Activated CD8-positive, alpha-beta memory T cell treated with anti-CD3 and anti-CD28 coated beads, Interleukin-2, amount 10 ng/mL, durations not matched to agents 7 days and 5 days (primary cell): ENCODE data around the gene GYPE. TPM values are rescaled to one million over a fixed set of nuclear protein-coding genes. Genes with fewer than 3 reads are reported as not detected.
"Not testable (repeated sequence)": the region's sequence is repeated elsewhere in the genome, so short reads cannot be mapped to it uniquely, and the experiment has no call there.

Experiments
- ATAC-seq: fragments of 150-1000 bp; cut with Tn5 transposase; one replicate; pipeline ENCODE4 v1.10.0; 2021; ENCODE audit warnings: moderate library complexity
- CTCF ChIA-PET: fragments of 350-600 bp; sonication (Branson Sonifier 250); formaldehyde crosslinking; loops from one replicate; lab custom pipeline; 2021; ENCODE audit warnings: antibody characterized with exemption; lab: Charles Lee
- DNase-seq: peaks from one replicate; pipeline ENCODE4 v3.0.0-alpha.2; 2020
- H3K27ac Mint-ChIP-seq: one replicate; pipeline ENCODE4 v1.8.0; 2021; ENCODE audit warnings: mild to moderate bottlenecking, mixed read lengths
- H3K27me3 Mint-ChIP-seq: one replicate; pipeline ENCODE4 v1.8.0; 2021; ENCODE audit warnings: mixed read lengths
- H3K36me3 Mint-ChIP-seq: one replicate; pipeline ENCODE4 v1.8.0; 2021; ENCODE audit warnings: mild to moderate bottlenecking, mixed read lengths
- H3K4me1 Mint-ChIP-seq: one replicate; pipeline ENCODE4 v1.8.0; 2021; ENCODE audit warnings: mixed read lengths
- H3K4me3 Mint-ChIP-seq: one replicate; pipeline ENCODE4 v1.8.0; 2021; ENCODE audit warnings: mild to moderate bottlenecking, moderate library complexity, mixed read lengths
- H3K9me3 Mint-ChIP-seq: one replicate; pipeline ENCODE4 v1.8.0; 2022; ENCODE audit warnings: low read depth, mixed read lengths
- total RNA-seq, 2 experiments: library from RNA; stranded (reverse); gene quantifications; one replicate each; pipeline ENCODE4 v1.2.3, GENCODE V29; 2021

GYPE gene
- total RNA-seq, 2 experiments from 2014 or later: 1.8 to 4.0 TPM

DNA sequence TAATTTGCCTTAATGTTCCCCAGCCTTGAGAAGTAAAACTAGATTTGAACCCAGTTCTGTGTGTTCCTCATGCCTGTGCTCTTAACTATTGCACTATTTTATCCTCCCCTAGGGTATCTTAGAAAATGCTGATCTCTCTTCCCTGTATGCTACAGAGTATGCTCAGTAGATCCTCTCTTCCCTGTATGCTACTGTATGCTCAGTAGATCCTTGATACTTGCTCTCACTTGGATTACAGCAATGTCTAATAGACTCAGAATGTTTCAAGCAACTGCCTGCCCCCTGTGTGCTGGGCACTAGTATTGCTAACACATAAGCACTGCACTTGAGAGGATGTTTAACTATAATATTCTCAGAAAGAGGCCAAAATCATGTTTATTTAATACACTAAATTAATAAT lies 928 bp downstream of the GYPE start:
- H3K27ac Mint-ChIP-seq, H3K36me3 Mint-ChIP-seq, DNase-seq, H3K27me3 Mint-ChIP-seq, H3K4me3 Mint-ChIP-seq, ATAC-seq, CTCF ChIA-PET, H3K9me3 Mint-ChIP-seq: not testable (repeated sequence)
- H3K4me1 Mint-ChIP-seq: peaks cover 16% of the 10 kb centered on the region

GRCh38 chr4:143890323-143890722 lies 15.0 kb downstream of the GYPE start:
- H3K27ac Mint-ChIP-seq, H3K36me3 Mint-ChIP-seq, ATAC-seq, H3K27me3 Mint-ChIP-seq, H3K9me3 Mint-ChIP-seq, H3K4me3 Mint-ChIP-seq, CTCF ChIA-PET, H3K4me1 Mint-ChIP-seq, DNase-seq: not testable (repeated sequence)

DNA sequence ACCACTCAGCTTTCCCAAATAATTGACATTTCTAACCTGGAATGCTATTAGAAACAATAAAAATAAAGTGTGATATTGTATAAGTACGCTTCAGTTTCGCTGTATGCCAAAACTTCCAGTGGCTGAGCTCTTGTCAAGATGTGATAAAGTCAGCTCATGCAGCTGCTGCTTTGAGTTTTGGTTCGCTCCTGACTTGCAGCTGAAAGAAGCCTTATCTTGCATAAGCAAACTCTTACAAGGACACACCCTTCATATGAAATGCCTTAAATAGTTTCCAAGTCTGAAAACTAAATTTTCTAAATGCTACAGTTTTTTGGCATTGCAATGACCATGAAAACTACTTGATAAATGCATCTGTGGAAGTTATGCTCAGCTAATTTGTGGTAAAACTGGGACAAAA lies 17.2 kb downstream of the GYPE start:
- H3K27me3 Mint-ChIP-seq, ATAC-seq, DNase-seq, H3K36me3 Mint-ChIP-seq, H3K9me3 Mint-ChIP-seq, CTCF ChIA-PET, H3K4me1 Mint-ChIP-seq, H3K4me3 Mint-ChIP-seq, H3K27ac Mint-ChIP-seq: not testable (repeated sequence)

DNA sequence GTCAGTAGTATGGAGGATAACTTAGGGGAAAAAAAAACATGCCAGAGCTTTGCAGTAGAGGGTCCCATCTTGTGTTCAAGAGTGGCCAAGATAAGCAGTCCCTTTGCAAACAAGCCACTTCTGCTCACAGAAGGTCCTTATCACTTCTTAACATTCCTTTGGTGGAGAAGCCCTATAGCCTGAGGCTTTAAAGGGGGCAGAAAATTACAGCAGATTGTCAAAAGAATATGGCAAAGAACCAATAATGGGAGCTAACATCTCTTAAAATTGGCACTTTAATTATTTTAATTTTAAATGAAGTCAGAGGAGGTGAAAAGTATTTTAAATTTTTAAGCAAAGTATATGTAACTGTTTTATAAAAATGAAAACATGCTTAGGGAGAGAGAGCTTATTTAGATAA lies 20.4 kb downstream of the GYPE start:
- H3K4me3 Mint-ChIP-seq, CTCF ChIA-PET, H3K36me3 Mint-ChIP-seq, H3K4me1 Mint-ChIP-seq, DNase-seq, ATAC-seq, H3K27ac Mint-ChIP-seq, H3K27me3 Mint-ChIP-seq, H3K9me3 Mint-ChIP-seq: not testable (repeated sequence)

GRCh38 chr4:143883529-143883928 lies 21.8 kb downstream of the GYPE start:
- H3K4me3 Mint-ChIP-seq: no peak overlapping the region
- no peaks in the 10 kb centered on the region for H3K27me3 Mint-ChIP-seq
- no peaks in the 10 kb centered on the region for H3K9me3 Mint-ChIP-seq
- ATAC-seq (no peak), DNase-seq (no peak)
- no peak overlapping the region for H3K27ac Mint-ChIP-seq
- CTCF ChIA-PET: no interaction called here
- H3K36me3 Mint-ChIP-seq: no peaks in the 10 kb centered on the region
- H3K4me1 Mint-ChIP-seq: no peaks in the 10 kb centered on the region

GRCh38 chr4:143882892-143883291 lies 22.5 kb downstream of the GYPE start:
- CTCF ChIA-PET: no interaction called here
- Mint-ChIP-seq H3K27me3 (no peaks in the 10 kb centered on the region), H3K4me1 (no peaks in the 10 kb centered on the region), H3K9me3 (no peaks in the 10 kb centered on the region), H3K36me3 (no peaks in the 10 kb centered on the region), H3K4me3 (no peak overlapping the region), H3K27ac (no peak overlapping the region)
- no peak for DNase-seq
- no peak for ATAC-seq

GRCh38 chr4:143879561-143879960 lies 25.8 kb downstream of the GYPE start:
- H3K27ac Mint-ChIP-seq, H3K9me3 Mint-ChIP-seq, H3K27me3 Mint-ChIP-seq, CTCF ChIA-PET, H3K36me3 Mint-ChIP-seq, H3K4me3 Mint-ChIP-seq, ATAC-seq, H3K4me1 Mint-ChIP-seq, DNase-seq: not testable (repeated sequence)

GRCh38 chr4:143875357-143875756 lies 30.0 kb downstream of the GYPE start:
- DNase-seq, H3K4me1 Mint-ChIP-seq, ATAC-seq, H3K27me3 Mint-ChIP-seq, H3K36me3 Mint-ChIP-seq, H3K27ac Mint-ChIP-seq, H3K9me3 Mint-ChIP-seq, CTCF ChIA-PET, H3K4me3 Mint-ChIP-seq: not testable (repeated sequence)

DNA sequence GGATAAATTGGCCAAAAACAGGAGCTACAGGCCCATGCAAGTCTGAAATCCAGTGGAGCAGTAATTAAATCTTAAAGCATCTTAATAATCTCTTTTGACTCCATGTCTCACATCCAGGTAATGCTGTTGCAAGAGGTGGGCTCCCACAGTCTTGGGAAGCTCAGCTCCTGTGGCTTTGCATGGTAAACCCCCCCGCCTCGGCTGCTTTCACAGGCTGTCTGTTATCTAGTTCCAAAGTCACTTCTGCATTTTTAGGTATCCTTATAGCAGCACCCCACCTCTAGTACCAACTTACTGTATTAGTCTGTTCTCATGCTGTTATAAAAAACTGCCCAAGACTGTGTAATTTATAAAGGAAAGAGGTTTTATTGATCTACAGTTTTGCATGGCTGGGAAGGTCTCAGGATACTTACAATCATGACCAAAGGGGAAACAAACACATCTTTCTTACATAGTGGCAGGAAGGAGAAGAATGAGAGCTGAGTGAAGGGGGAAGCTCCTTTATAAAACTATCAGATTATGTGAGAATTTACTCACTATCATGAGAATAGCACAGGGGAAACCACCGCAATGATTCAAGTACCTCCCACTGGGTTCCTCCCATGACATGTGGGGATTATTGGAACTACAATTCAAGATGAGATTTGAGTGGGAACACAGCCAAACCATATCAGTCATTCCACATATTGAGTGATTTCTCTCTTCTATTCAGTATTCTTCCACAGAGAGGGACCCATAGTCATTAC lies 34.7 kb downstream of the GYPE start:
- H3K9me3 Mint-ChIP-seq, H3K36me3 Mint-ChIP-seq, H3K27me3 Mint-ChIP-seq, DNase-seq, CTCF ChIA-PET, H3K4me3 Mint-ChIP-seq, ATAC-seq, H3K4me1 Mint-ChIP-seq, H3K27ac Mint-ChIP-seq: not testable (repeated sequence)

DNA sequence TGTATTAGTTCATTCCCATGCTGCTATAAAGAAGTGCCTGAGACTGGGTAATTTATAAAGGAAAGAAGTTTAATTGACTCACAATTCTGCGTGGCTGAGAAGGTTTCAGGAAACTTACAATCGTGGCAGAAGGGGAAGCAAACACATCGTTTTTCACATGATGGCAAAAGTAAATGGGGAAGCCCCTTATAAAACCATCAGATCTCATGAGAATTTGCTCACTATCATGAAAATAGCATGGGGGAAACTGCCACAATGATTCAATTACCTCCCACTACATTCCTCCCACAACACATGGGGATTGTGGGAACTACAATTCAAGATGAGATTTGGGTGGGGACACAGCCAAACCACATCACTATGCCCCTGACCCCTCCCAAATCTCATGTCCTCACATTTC lies 35.4 kb downstream of the GYPE start:
- CTCF ChIA-PET, ATAC-seq, H3K4me1 Mint-ChIP-seq: not testable (repeated sequence)

DNA sequence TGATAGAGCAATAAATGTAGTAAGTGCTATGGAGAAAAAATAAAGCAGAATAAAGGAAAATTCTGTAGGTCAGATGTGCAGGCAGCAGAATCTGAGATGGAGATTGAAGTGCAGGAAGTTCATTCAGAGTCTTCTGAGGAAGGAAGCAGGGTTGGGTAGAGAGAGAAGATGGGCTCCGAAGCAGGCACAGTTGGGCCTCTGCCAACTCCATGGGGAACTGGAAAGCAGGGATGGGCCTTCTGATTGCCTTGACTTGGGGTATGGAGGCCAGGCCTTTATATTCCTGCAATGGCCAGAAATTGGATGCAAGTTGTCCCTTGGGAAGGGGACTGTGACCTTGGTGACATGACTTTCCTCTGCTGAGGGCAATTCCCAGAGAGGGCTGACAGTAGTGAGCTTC lies 42.6 kb downstream of the GYPE start:
- DNase-seq, H3K4me1 Mint-ChIP-seq, H3K27me3 Mint-ChIP-seq, H3K36me3 Mint-ChIP-seq, H3K4me3 Mint-ChIP-seq, CTCF ChIA-PET, H3K27ac Mint-ChIP-seq, ATAC-seq, H3K9me3 Mint-ChIP-seq: not testable (repeated sequence)

More for the DNA sequence above, 35.4 kb downstream of the GYPE start:
- DNase-seq, H3K27ac Mint-ChIP-seq, H3K36me3 Mint-ChIP-seq, H3K9me3 Mint-ChIP-seq, H3K27me3 Mint-ChIP-seq, H3K4me3 Mint-ChIP-seq: not testable (repeated sequence)

DNA sequence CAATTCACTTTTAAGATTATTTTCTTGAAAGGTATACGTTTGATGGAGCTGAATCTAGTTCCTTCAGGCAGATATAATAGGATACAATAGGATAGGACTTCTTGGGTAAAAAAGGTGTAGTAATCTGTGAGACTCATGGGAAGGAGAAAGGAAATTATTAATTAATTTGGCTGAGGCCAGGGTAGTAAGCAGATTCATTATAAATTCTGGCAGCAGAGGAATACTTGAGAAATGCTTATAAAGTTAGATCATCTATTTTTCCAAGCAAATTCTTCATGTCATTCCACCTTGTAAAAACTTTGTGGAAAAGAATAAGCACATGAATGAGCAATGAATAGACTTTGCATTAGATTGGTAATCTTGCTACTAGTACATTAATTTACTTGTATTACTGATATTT lies 46.9 kb downstream of the GYPE start:
- Mint-ChIP-seq H3K36me3 (no peaks in the 10 kb centered on the region), H3K27ac (no peak overlapping the region), H3K4me3 (no peak overlapping the region), H3K4me1 (peaks cover 5% of the 10 kb centered on the region), H3K9me3 (no peaks in the 10 kb centered on the region), H3K27me3 (no peaks in the 10 kb centered on the region)
- DNase-seq (no peak), ATAC-seq (no peak)
- CTCF ChIA-PET: no interaction called here

GRCh38 chr4:143857391-143858336 lies 47.7 kb downstream of the GYPE start:
- H3K27me3 Mint-ChIP-seq, H3K4me1 Mint-ChIP-seq, H3K36me3 Mint-ChIP-seq, DNase-seq, ATAC-seq, H3K4me3 Mint-ChIP-seq, H3K9me3 Mint-ChIP-seq, H3K27ac Mint-ChIP-seq, CTCF ChIA-PET: not testable (repeated sequence)

- DNase-seq, ATAC-seq, H3K9me3 Mint-ChIP-seq, H3K4me1 Mint-ChIP-seq, H3K4me3 Mint-ChIP-seq, CTCF ChIA-PET, H3K27ac Mint-ChIP-seq, H3K36me3 Mint-ChIP-seq, H3K27me3 Mint-ChIP-seq: not testable (repeated sequence)
Measured at GRCh38 chr4:143856017-143856557, 49.3 kb downstream of the GYPE start.
